ENCODE measurements around the gene COL7A1. TPM values are rescaled to one million over a fixed set of nuclear protein-coding genes. Genes with fewer than 3 reads are reported as not detected.

COL7A1 gene
- total and polyA plus RNA-seq, 2 of the 13 experiments (the other 11 are each of a cell fraction or from before 2014, with no cell fraction given): 2.7 to 11.7 TPM

GRCh38 chr3:48556796-48557626 lies 38.1 kb downstream of the COL7A1 start, which contains the start of gene PFKFB4 (continued):
- no peak for TF ChIP-seq ZBTB39 (CRISPR knock-in tag; IDR thresholded peaks at IDR 0.05)
- TF ChIP-seq ZNF879 (CRISPR knock-in tag; IDR thresholded peaks at IDR 0.05): no peak
- no peak for TF ChIP-seq ZNF432 (CRISPR knock-in tag; IDR thresholded peaks at IDR 0.05; ENCODE audit: borderline replicate concordance)
- peak; percentile 24; the same call in 1 of the 2 replicates for TF ChIP-seq ELF4 (CRISPR knock-in tag; IDR thresholded peaks at IDR 0.05; ENCODE audit: borderline replicate concordance)
- no peak for TF ChIP-seq TEAD2 (CRISPR knock-in tag; IDR thresholded peaks at IDR 0.05)
- TF ChIP-seq FOXO1 (CRISPR knock-in tag; IDR thresholded peaks at IDR 0.05): peak; percentile 76
- peak; percentile 75; the same call in 1 of the 2 replicates for TF ChIP-seq RFXAP (CRISPR knock-in tag; IDR thresholded peaks at IDR 0.05; ENCODE audit: borderline replicate concordance)
- TF ChIP-seq ZNF44 (CRISPR knock-in tag; IDR thresholded peaks at IDR 0.05): 0 out of 2 replicates have a peak, but pooled peaks have one; percentile 20
- TF ChIP-seq RBFOX2 (IDR thresholded peaks at IDR 0.05; ENCODE audit: low read depth, low read length): peak; percentile 88
- TF ChIP-seq ZNF326 (CRISPR knock-in tag; IDR thresholded peaks at IDR 0.05; ENCODE audit: borderline replicate concordance): no peak
- TF ChIP-seq ZNF569 (CRISPR knock-in tag; IDR thresholded peaks at IDR 0.05; ENCODE audit: borderline replicate concordance): no peak
- no peak for TF ChIP-seq KLF9 (CRISPR knock-in tag; IDR thresholded peaks at IDR 0.05; ENCODE audit: low read depth)
- no peak for TF ChIP-seq ZNF281 (CRISPR knock-in tag; IDR thresholded peaks at IDR 0.05; ENCODE audit: borderline replicate concordance)
- TF ChIP-seq ZNF138 (CRISPR knock-in tag; IDR thresholded peaks at IDR 0.05; ENCODE audit: low read depth): peak; percentile 24; the same call in 1 of the 2 replicates
- TF ChIP-seq ZNF629 (CRISPR knock-in tag; conservative IDR thresholded peaks at IDR 0.05): no peak
- TF ChIP-seq GPN1 (CRISPR knock-in tag; IDR thresholded peaks at IDR 0.05; ENCODE audit: borderline replicate concordance): no peak
- TF ChIP-seq CSRNP1 (CRISPR knock-in tag; IDR thresholded peaks at IDR 0.05): peak; percentile 9; the same call in 1 of the 2 replicates
- no peak for TF ChIP-seq PLRG1 (conservative IDR thresholded peaks at IDR 0.05)
- 0 out of 2 replicates have a peak, but pooled peaks have one; percentile 66 for TF ChIP-seq FIP1L1 (IDR thresholded peaks at IDR 0.05; ENCODE audit: borderline replicate concordance, insufficient read depth, low read depth, low read length)
- peak; percentile 98 for TF ChIP-seq PHF21A (CRISPR knock-in tag; IDR thresholded peaks at IDR 0.05)
- TF ChIP-seq XBP1 (CRISPR knock-in tag; IDR thresholded peaks at IDR 0.05): peak; percentile 19; the same call in 1 of the 2 replicates
- no peak for TF ChIP-seq ONECUT2 (CRISPR knock-in tag; IDR thresholded peaks at IDR 0.05)
- TF ChIP-seq ZNF570 (CRISPR knock-in tag; IDR thresholded peaks at IDR 0.05; ENCODE audit: borderline replicate concordance): no peak
- peak; percentile 62; the same call in 1 of the 2 replicates for TF ChIP-seq RXRA (CRISPR knock-in tag; IDR thresholded peaks at IDR 0.05)

Data from HepG2 (cell line).